GM19351 (cell line): ENCODE results near the gene NHS.

ENCODE experiments used
- ATAC-seq: cut with Tn5 transposase; IDR thresholded peaks from one replicate; pipeline ENCODE4 v1.9.1; 2021; ENCODE audit warnings: mild to moderate bottlenecking, moderate library complexity; ENCODE audit not compliant: unreplicated experiment

Gene NHS

GRCh38 chrX:17767734-17768133 lies 392.7 kb downstream of the NHS start:
- ATAC-seq: no peak

- no peak for ATAC-seq
Measured at GRCh38 chrX:17768997-17769396, 394.0 kb downstream of the NHS start.

- no peak for ATAC-seq
Measured at GRCh38 chrX:17769701-17770269, 394.8 kb downstream of the NHS start.

- no peak for ATAC-seq
Measured at GRCh38 chrX:17773221-17773876, 398.3 kb downstream of the NHS start.

GRCh38 chrX:17774053-17774452 lies 399.1 kb downstream of the NHS start:
- no peak for ATAC-seq

GRCh38 chrX:17778997-17779396 lies 404.0 kb downstream of the NHS start:
- no peak for ATAC-seq

- no peak for ATAC-seq
Measured at GRCh38 chrX:17779434-17779833, 404.4 kb downstream of the NHS start.
